HG03521 (cell line): ENCODE results near the gene POU2F2.

Experiments used
- ATAC-seq: cut with Tn5 transposase; IDR thresholded peaks from one replicate; pipeline ENCODE4 v1.9.1; 2021; ENCODE audit warnings: mild to moderate bottlenecking, moderate library complexity; ENCODE audit not compliant: unreplicated experiment

The POU2F2 gene

GRCh38 chr19:42155796-42156195, 23.6 kb upstream of the POU2F2 start:
- ATAC-seq: no peak

DNA sequence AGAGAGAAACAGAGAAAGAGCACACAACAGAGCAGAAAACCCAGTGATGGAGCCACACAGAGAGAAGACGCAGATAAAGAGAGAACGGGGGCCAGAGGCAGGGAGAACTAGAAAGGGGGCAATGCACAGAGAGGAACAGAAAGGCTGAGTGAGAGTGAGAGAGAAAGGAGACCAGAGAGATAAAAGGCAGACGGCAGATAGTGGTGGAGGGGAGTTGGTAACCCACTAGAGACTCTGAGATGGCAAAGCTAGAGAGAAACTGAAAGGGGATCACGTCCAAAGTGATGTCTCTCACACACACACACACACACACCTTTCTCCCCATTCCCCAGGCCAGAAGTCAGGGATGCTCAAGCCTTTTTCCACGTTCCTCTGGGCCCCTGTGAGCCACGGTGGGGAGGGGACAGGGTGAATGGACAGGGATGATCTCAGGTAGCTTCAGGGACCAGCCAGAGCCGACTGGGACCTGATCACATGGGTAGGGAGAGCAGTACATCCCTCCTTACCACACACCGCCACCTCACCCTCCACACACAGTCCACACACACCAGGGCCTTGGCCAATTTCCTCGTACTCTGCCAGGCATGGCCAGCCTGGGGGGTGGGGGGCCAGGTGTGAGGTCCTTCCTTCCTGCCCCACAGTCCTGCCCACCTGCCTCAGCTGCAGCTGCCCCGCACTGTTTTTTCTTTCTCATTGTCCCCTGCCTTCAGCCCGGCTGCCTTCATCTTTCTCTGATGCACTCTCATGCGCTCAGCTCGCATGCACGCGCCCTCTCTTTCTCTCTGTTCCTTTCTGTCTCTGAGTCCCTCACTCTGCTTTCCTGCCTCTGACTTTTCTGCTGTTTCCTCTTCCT, 22.5 kb upstream of the POU2F2 start:
- no peak for ATAC-seq

- no peak for ATAC-seq
Measured at GRCh38 chr19:42153672-42154433, 21.6 kb upstream of the POU2F2 start.

DNA sequence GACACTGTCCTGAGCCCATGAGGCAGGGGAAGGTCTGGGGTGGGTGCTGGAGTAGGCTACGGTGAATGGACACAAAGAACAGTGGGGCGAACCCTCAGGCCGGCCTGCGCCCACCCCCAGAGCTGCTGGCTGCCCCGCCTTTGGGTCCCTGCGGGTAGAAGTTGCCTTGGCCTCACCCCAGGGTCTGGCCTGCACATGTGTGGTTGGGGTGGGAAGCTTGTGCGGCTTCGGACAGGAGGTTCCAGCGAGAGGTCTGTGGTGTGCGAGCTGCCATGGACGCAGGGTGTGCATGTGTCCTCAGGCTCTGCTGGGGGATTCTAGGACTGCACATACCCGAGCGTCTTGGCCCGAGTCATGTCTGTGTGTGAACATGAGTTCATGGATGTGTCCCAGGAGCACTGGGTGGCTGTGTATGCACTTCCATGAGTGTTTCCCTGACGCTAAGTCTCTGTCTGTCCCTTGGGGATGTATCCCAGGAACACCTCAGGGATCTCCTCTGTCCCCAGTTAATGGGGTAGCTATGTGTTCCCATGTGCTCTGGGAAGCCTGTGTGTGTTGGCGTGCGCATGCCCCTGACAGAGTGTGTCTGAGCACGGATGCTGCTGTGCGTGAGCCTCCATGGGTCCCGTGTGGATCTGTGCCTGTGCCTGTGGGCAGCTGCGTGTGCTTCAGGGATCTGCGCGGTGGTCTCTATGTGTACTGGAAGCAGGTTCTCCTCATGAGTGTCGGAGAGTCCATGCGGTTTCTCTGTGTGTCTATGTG, 20.8 kb upstream of the POU2F2 start:
- no peak for ATAC-seq

- ATAC-seq: no peak
Measured at GRCh38 chr19:42151782-42152684, 19.8 kb upstream of the POU2F2 start.

- no peak for ATAC-seq
Measured at GRCh38 chr19:42150911-42151361, 18.7 kb upstream of the POU2F2 start.

GRCh38 chr19:42150364-42150763, 18.1 kb upstream of the POU2F2 start:
- ATAC-seq: no peak

- no peak for ATAC-seq
Measured at GRCh38 chr19:42149447-42150202, 17.4 kb upstream of the POU2F2 start.

DNA sequence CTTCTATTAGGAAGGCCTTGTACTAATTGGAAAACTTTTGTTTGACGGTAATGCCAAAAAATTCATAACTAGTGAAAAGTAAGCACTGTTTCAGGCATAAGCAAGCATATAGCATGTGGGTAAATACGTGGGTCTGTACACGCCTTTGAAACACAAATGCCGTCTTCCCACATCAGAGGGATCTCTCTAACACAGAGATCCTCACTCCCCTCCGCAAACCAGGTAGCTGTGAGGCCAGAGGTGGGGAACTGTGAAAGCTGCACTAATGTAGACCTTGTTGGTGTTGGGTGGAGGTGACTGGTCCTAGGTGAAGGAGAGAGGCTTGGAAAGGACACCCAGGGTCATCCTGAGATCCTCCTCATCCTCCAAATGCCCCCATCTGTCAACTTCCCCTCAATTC, 16.0 kb upstream of the POU2F2 start:
- ATAC-seq: no peak

DNA sequence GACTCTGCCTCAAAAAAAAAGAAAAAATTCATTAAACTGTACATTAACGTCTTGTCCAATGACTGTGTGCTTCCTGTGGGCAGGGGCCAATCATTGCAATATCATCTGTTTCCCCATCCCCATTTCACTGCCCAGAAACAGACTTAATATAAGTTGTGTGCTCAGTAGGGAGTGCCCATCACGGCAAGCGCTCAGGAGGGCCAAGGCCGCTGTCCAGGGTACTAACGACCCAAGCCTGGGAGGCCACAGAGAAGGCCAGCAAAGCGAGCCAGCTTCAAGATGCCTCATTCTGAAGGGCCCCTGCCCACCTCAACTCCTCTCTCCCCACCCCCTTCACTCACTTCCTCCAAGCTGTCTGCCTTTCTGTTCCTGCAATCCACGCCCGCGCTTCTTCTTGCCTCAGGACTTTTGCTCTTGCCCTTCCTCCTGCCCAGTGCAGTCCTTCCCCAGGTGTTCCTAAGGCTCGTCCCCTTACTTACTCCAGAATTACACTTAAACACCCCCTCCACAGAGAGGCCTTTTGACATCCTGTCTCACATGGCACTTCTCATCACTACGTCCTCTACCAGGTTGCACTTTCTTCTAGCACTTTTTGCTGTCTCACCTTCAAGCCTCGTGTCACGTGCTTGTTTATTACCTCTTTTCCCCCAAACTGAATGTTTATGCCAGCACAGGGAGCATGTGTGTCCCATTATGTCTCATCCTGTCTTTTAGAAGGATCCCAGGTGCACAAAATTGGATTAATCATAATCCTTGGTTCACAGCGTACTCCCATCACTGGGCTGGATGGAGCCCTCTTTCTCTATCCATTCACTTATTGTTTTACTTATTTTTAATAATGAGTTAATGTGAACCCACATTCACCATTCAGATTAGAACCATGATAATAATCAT, 11.3 kb upstream of the POU2F2 start:
- no peak for ATAC-seq

DNA sequence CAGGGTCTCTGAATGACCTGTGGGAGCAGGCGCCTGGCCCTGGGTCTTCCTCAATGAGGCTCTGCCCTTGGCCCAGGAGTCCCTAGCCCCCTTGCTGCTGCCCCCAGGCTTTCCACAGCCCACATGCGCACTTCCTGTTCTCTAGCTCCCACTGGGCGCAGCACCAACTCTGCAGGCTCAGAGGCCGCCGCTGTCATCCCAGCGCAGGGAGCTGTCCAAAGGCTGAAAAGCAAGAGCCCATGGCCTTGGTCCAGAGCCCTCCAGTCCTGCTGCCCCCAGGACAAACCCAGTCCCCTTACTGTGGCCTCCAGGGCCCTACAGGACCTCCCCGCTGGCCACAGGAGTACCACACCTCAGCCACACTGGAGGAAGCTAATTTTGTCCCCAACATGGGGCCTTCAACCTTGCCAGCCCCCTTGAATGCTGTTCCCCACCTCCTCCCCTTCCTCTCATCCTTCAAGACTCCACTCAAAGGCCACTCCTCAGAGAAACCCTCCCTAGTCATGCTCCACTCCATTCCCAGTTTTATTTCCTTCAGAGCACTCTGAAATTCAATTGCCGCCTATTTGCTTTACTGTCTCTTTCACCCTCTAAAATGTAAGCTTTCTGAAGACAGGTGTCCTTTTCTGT, 8.0 kb upstream of the POU2F2 start:
- ATAC-seq: no peak

DNA sequence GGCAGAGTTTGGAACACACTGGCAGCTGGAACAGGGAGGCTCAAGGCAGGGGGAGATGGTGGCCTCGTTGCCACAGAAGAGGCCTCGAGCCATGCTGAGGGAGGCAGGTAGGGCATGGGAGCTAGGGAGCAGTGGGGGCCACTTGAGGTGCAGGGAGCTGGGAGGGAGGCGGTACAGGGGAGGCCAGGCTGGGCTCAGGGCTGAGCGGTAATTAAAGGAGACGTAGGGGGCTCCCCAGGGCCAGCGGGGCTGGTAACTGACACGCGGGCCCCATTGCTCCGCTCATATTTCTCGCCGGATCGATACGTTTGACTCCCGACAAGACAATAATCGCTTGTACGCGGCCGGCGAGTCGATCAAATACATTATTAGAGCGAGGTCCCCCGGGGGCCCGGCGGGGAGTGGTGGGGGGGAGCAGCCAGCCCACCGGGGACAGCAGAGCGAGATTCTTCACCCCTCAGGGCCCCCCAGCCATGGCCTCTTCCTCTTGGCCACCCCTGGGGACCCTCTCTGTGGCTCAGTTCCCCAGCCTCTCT, 2.4 kb upstream of the POU2F2 start:
- ATAC-seq: no peak

GRCh38 chr19:42132851-42133528, 744 bp upstream of the POU2F2 start:
- peak; percentile 33 for ATAC-seq

DNA sequence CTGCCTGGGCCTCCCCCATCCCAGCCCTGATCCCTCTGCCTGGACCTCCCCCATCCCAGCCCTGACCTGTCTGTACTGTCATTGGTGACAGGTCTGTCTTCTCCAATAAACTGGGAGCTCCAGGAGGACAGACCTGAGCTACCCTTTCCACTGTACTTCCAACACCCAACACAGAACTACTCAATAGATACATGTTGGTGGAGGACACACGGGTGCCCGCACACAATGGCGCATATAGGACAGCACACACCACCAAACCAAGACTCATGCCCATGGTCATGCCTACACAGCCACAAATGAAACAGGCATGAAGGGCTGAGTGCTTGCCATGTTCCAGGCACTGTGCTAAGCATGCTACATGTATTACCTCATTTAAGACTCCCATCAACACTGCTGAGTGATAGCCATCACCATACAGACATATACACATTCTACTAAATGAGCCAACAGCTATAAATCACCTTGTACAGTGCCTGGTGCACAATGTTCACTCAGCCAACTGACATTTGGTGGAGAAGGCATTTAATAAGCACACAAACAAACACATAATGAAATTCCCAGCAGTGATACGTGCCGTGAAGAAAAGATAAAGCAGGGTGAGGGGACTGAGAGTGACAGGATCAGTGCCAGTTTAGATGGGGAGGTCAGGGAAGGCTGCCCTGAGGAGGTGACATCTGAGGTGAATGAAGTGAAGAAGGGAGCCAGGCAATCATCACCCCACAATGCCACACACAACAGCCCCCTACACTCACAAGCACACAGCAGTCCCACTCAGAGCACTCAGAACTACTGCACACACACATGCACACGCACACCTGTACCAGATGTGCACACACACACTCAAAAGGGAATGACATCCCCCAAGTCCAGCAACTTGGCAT, 857 bp downstream of the POU2F2 start:
- ATAC-seq: no peak

DNA sequence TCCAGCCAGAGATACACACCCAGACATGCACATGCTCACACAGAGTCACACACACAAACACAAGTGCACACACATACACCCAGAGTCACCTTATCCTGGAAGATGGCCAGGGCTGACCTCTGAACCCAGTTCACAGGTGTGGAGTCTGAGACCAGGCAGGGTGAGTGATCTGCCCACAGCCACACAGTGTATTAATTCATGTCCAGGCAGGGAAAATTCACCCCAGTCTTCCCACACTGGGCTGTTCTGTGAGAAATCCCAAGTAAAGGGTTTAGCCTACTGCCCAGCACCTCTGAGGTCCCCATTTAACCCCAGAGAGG, 2.0 kb downstream of the POU2F2 start:
- ATAC-seq: no peak

DNA sequence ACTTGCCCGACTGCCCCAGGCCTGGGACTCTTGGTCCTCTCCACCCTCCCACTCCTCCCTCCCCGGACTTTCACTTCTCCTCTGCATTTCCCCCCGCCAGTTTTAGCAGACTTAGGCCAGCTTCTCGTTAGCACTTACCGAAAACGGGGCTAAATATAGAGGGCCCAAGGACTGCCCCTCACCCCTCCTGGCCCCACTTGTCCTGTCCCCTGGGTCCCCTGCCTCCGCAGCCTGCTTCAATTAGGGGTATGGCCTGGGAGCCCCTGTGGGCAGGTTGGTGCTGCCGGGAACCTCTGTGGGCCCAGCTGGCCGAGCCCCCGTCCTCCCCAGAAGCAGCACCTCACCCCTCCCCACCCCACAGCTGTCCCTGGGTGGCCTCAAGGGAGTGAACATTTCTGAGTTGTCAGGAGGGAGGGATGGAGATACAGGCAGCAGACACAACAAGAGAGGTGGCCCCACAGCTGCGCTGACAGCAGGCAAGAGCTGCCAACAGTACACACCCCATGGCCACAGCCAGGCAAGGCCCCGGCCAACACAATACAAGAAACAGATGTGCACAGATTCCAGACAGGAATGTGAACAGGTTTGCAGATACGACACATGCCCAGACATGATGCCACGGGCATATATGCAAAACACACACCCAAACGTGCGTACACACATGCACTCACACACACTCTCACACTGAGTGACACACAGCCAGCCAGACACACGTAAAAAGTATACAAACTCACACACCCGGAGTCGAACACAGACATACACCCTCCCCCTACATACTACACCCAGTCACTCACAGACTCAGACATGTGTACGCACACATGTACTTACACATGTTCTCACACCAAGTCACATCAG, 2.6 kb downstream of the POU2F2 start:
- peak; percentile 40 for ATAC-seq
